ENCODE results near the gene HPSE2.

DNA sequence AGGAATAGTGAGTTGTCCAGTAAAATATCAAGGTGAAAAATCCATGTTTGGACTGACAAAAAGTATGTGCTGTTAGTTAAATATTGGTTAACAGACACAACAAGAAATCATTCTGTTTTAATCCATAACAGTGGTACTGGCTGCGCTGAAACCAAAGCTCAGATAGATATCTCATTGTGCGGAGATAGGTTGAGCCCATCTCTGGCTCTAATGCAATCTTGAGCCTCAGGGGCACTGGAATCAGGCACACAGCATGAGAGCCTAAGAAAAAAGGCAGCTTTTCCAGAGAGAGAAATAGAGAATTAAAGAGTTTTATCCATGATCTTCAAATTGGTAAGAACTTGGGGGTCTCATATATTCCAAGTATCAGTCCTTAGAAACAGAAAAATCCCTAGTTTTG, 373.7 kb downstream of the HPSE2 start:
- TF ChIP-seq EZH2 (IDR thresholded peaks at IDR 0.05; ENCODE audit: insufficient read depth, poor library complexity, severe bottlenecking) = no peak
- no peak for TF ChIP-seq EZH2phosphoT487 (IDR thresholded peaks at IDR 0.05; ENCODE audit: insufficient read depth, low read depth)

All from GM23248 (cell line).